ENCODE data around the gene NAA80.
"Not testable (repeated sequence)": the region's sequence is repeated elsewhere in the genome, so short reads cannot be mapped to it uniquely, and the experiment has no call there.

DNA sequence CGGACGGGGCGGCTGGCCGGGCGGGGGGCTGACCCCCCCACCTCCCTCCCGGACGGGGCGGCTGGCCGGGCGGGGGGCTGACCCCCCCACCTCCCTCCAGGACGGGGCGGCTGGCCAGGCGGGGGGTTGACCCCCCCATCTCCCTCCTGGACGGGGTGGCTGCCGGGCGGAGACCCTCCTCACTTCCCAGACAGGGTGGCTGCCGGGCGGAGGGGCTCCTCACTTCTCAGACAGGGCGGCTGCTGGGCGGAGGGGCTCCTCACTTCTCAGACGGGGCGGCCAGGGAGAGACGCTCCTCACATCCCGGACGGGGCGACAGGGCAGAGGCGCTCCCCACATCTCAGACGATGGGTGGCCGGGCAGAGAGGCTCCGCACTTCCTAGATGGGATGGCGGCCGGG is 12.8 kb upstream of the NAA80 start:
- not testable (repeated sequence) for TF ChIP-seq EZH2 (IDR thresholded peaks at IDR 0.05; ENCODE audit: borderline replicate concordance, low read depth, low read length, severe bottlenecking); CTCF (IDR thresholded peaks at IDR 0.05; ENCODE audit: extremely low read depth in 1 of 2, insufficient read depth in 1 of 2, low read depth in 1 of 2, low read length in 2 of 2); POLR2A (IDR thresholded peaks at IDR 0.05; ENCODE audit: low read depth, low read length); MYC (IDR thresholded peaks at IDR 0.05; ENCODE audit: low read depth, low read length)
- TF ChIP-seq, protein P1, sequence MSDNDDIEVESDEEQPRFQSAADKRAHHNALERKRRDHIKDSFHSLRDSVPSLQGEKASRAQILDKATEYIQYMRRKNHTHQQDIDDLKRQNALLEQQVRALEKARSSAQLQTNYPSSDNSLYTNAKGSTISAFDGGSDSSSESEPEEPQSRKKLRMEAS (IDR thresholded peaks at IDR 0.05; ENCODE audit: insufficient read depth, insufficient read length): not testable (repeated sequence)

Measured in endothelial cell of umbilical vein (primary cell).